Neural crest cell (in vitro differentiated cells): Measurements from ENCODE around the gene CRISPLD2. TPM values are rescaled to one million over a fixed set of nuclear protein-coding genes. Genes with fewer than 3 reads are reported as not detected.

Experiments
- DNase-seq: peaks from one replicate; pipeline ENCODE4 v3.0.0; 2021; ENCODE audit warnings: low read depth, mixed read lengths, low spot score
- H3K27ac Mint-ChIP-seq: one replicate; pipeline ENCODE4 v1.8.0; 2021; ENCODE audit warnings: mild to moderate bottlenecking, mixed read lengths; ENCODE audit not compliant: unreplicated experiment
- H3K27me3 Mint-ChIP-seq: 2 replicates; pipeline ENCODE4 v1.8.0; 2021; ENCODE audit warnings: low read depth, mild to moderate bottlenecking, mixed read lengths
- H3K36me3 Mint-ChIP-seq: 2 replicates; pipeline ENCODE4 v1.8.0; 2021; ENCODE audit warnings: low read depth, mild to moderate bottlenecking, mixed read lengths
- H3K4me1 Mint-ChIP-seq: 2 replicates; pipeline ENCODE4 v1.8.0; 2021; ENCODE audit warnings: mixed read lengths
- H3K4me3 Mint-ChIP-seq: one replicate; pipeline ENCODE4 v1.8.0; 2021; ENCODE audit warnings: mild to moderate bottlenecking, mixed read lengths
- H3K9me3 Mint-ChIP-seq: 2 replicates; pipeline ENCODE4 v1.8.0; 2021; ENCODE audit warnings: mixed read lengths
- CTCF ChIP-seq: fragments of 200-600 bp; sonication (generic); conservative IDR thresholded peaks from 2 replicates; pipeline ENCODE4 v1.5.0; 2021; ENCODE audit warnings: antibody characterized with exemption, mild to moderate bottlenecking
- total RNA-seq: library from RNA; stranded (reverse); gene quantifications from 2 replicates; pipeline ENCODE4 v1.2.1, GENCODE V29; 2021

The CRISPLD2 gene
- total RNA-seq, 1 donor from 2014 or later, result 0.61 TPM

GRCh38 chr16:84947996-84948850 lies 128.4 kb downstream of the CRISPLD2 start:
- no peak overlapping the region for H3K27ac Mint-ChIP-seq
- H3K9me3 Mint-ChIP-seq, result no peaks in the 10 kb centered on the region

GRCh38 chr16:84948851-84949610 lies 129.2 kb downstream of the CRISPLD2 start:
- Mint-ChIP-seq H3K9me3 (no peaks in the 10 kb centered on the region), H3K27ac (no peak overlapping the region), H3K4me1 (peaks cover 18% of the 10 kb centered on the region), H3K36me3 (no peaks in the 10 kb centered on the region), H3K4me3 (no peak overlapping the region), H3K27me3 (no peaks in the 10 kb centered on the region)
- DNase-seq, result no peak
- no peak for TF ChIP-seq CTCF

More at GRCh38 chr16:84947996-84948850, 128.4 kb downstream of the CRISPLD2 start:
- no peak overlapping the region for H3K4me3 Mint-ChIP-seq
- TF ChIP-seq CTCF, result no peak
- H3K27me3 Mint-ChIP-seq, result no peaks in the 10 kb centered on the region
- no peak for DNase-seq
- H3K36me3 Mint-ChIP-seq, result no peaks in the 10 kb centered on the region
- H3K4me1 Mint-ChIP-seq, result peaks cover 12% of the 10 kb centered on the region

GRCh38 chr16:84949772-84950436 lies 130.1 kb downstream of the CRISPLD2 start:
- Mint-ChIP-seq H3K27ac (no peak overlapping the region), H3K9me3 (no peaks in the 10 kb centered on the region), H3K27me3 (no peaks in the 10 kb centered on the region), H3K4me1 (peaks cover 18% of the 10 kb centered on the region), H3K4me3 (no peak overlapping the region), H3K36me3 (no peaks in the 10 kb centered on the region)
- DNase-seq, result no peak
- TF ChIP-seq CTCF, result no peak

- DNase-seq, result peak; percentile 31
Measured at GRCh38 chr16:84950906-84951305, 131.1 kb downstream of the CRISPLD2 start.

More at GRCh38 chr16:84950906-84951305, 131.1 kb downstream of the CRISPLD2 start:
- peak; percentile 30 for TF ChIP-seq CTCF
- no peaks in the 10 kb centered on the region for H3K36me3 Mint-ChIP-seq
- no peak overlapping the region for H3K27ac Mint-ChIP-seq
- H3K4me1 Mint-ChIP-seq, result peaks cover 18% of the 10 kb centered on the region
- no peak overlapping the region for H3K4me3 Mint-ChIP-seq
- no peaks in the 10 kb centered on the region for H3K27me3 Mint-ChIP-seq
- no peaks in the 10 kb centered on the region for H3K9me3 Mint-ChIP-seq
